DOHH2 (cell line): ENCODE data around the gene TESK2.

Source experiments
- EZH2phosphoT487 ChIP-seq: fragments of 200-600 bp; sonication (generic); IDR thresholded peaks from 2 replicates; pipeline ENCODE4 v1.6.1; 2017; ENCODE audit warnings: borderline replicate concordance, mild to moderate bottlenecking, antibody characterized with exemption, low read length, moderate library complexity, mixed read lengths
- TF ChIP-seq, protein P1 (sequence below): fragments of 200-600 bp; sonication (generic); IDR thresholded peaks from one replicate; pipeline ENCODE4 v1.5.1; 2014; ENCODE audit warnings: antibody characterized with exemption, mild to moderate bottlenecking, low read depth, low read length; ENCODE audit not compliant: poor library complexity, severe bottlenecking

DNA sequence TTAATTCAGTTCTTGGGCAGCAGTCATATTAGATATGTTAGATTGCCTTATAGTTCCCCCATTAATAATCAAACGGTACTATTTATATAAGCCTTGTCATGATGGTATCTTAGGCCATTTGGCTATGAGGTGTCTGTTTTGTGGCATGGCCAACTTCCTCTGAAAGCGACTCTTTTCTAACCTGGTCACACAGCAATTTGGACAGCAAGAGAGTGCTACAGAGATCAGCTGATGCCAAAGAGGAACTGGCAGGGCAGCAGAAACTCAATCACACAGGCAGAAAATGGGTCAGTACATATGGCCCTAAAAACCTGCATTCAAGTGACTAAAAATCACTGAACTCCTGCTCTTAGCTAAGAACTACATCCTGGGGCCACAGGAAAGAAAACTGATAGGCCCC lies 137.3 kb downstream of the TESK2 start:
- no peak for TF ChIP-seq EZH2phosphoT487
- TF ChIP-seq, protein P1, sequence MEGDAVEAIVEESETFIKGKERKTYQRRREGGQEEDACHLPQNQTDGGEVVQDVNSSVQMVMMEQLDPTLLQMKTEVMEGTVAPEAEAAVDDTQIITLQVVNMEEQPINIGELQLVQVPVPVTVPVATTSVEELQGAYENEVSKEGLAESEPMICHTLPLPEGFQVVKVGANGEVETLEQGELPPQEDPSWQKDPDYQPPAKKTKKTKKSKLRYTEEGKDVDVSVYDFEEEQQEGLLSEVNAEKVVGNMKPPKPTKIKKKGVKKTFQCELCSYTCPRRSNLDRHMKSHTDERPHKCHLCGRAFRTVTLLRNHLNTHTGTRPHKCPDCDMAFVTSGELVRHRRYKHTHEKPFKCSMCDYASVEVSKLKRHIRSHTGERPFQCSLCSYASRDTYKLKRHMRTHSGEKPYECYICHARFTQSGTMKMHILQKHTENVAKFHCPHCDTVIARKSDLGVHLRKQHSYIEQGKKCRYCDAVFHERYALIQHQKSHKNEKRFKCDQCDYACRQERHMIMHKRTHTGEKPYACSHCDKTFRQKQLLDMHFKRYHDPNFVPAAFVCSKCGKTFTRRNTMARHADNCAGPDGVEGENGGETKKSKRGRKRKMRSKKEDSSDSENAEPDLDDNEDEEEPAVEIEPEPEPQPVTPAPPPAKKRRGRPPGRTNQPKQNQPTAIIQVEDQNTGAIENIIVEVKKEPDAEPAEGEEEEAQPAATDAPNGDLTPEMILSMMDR = no peak
